Activated CD8-positive, alpha-beta memory T cell treated with anti-CD3 and anti-CD28 coated beads for 4 hours (primary cell): Measurements from ENCODE around the gene ADAMTS17.
"Not testable (repeated sequence)": the region's sequence is repeated elsewhere in the genome, so short reads cannot be mapped to it uniquely, and the experiment has no call there.

Experiments used
- DNase-seq, 2 donors: peaks; one replicate each; pipeline ENCODE4 v3.0.0-alpha.2; 2020; ENCODE audit warnings: low read depth in 2 of 2

The ADAMTS17 gene

GRCh38 chr15:100093211-100094126, 248.3 kb downstream of the ADAMTS17 start:
- no peak for DNase-seq

GRCh38 chr15:100092034-100092433, 249.7 kb downstream of the ADAMTS17 start:
- no peak for DNase-seq

GRCh38 chr15:100090411-100090810, 251.4 kb downstream of the ADAMTS17 start:
- no peak for DNase-seq

- not testable (repeated sequence) for DNase-seq
Observed at GRCh38 chr15:100084042-100084821, 257.5 kb downstream of the ADAMTS17 start.

- no peak for DNase-seq
Observed at GRCh38 chr15:100083572-100083971, 258.2 kb downstream of the ADAMTS17 start.

- DNase-seq = no peak
Observed at GRCh38 chr15:100082761-100083402, 258.9 kb downstream of the ADAMTS17 start.

GRCh38 chr15:100081454-100081853, 260.3 kb downstream of the ADAMTS17 start:
- DNase-seq = no peak

- no peak for DNase-seq
Observed at GRCh38 chr15:100078511-100079220, 263.1 kb downstream of the ADAMTS17 start.

- no peak for DNase-seq
Observed at GRCh38 chr15:100075229-100075628, 266.5 kb downstream of the ADAMTS17 start.

- no peak for DNase-seq
Observed at GRCh38 chr15:100073982-100074381, 267.8 kb downstream of the ADAMTS17 start.

- not testable (repeated sequence) for DNase-seq
Observed at GRCh38 chr15:100066521-100067280, 275.1 kb downstream of the ADAMTS17 start.

- DNase-seq = no peak
Observed at GRCh38 chr15:100061944-100062343, 279.8 kb downstream of the ADAMTS17 start.

GRCh38 chr15:100060276-100060926, 281.4 kb downstream of the ADAMTS17 start:
- DNase-seq = no peak

- DNase-seq = no peak
Observed at GRCh38 chr15:100059521-100059920, 282.3 kb downstream of the ADAMTS17 start.

GRCh38 chr15:100059094-100059493, 282.7 kb downstream of the ADAMTS17 start:
- DNase-seq = no peak

GRCh38 chr15:100058458-100058857, 283.3 kb downstream of the ADAMTS17 start:
- DNase-seq = no peak

- DNase-seq = no peak
Observed at GRCh38 chr15:100057281-100057680, 284.5 kb downstream of the ADAMTS17 start.

- no peak for DNase-seq
Observed at GRCh38 chr15:100056411-100057072, 285.2 kb downstream of the ADAMTS17 start.

GRCh38 chr15:100055821-100056220, 286.0 kb downstream of the ADAMTS17 start:
- DNase-seq = no peak

- no peak for DNase-seq
Observed at GRCh38 chr15:100054539-100054938, 287.2 kb downstream of the ADAMTS17 start.
